IMR-90 (cell line): ENCODE data around the gene DNAJC5G. TPM values are rescaled to one million over a fixed set of nuclear protein-coding genes. Genes with fewer than 3 reads are reported as not detected.

Experiments
- ATAC-seq: fragments of 200-7000 bp; cut with Tn5 transposase; 2 replicates; pipeline ENCODE4 v1.9.1; 2020; ENCODE audit warnings: low read depth, mild to moderate bottlenecking, moderate library complexity
- BruUV-seq: library from RNA; stranded (reverse); fragments of 400-500 nt; replicated peaks from 2 replicates; lab custom pipeline; 2021; lab: Mats Ljungman, UMichigan
- CTCF ChIA-PET: fragments of 300-600 bp; formaldehyde crosslinking; extraction: SDS; loops from one replicate; lab custom pipeline; 2021; ENCODE audit warnings: antibody characterized with exemption; lab: Yijun Ruan, JAX
- POLR2A ChIA-PET: fragments of 300-600 bp; sonication (Branson Sonifier 250); formaldehyde crosslinking; loops from one replicate; lab custom pipeline; 2022; ENCODE audit warnings: antibody characterized with exemption; ENCODE audit not compliant: unreplicated experiment; lab: Charles Lee
- DNase-seq: peaks from one replicate; pipeline ENCODE4 v3.0.0; 2013
- H2AFZ ChIP-seq: replicated peaks from 2 replicates; pipeline ENCODE3; 2013; ENCODE audit warnings: low read length, mild to moderate bottlenecking; ENCODE audit not compliant: poor library complexity
- H2AK5ac ChIP-seq: 2 replicates; pipeline ENCODE4 v1.6.1; 2013; ENCODE audit warnings: low read depth, low read length, inconsistent platforms
- H2AK9ac ChIP-seq: replicated peaks from 2 replicates; pipeline ENCODE3; 2013; ENCODE audit warnings: mild to moderate bottlenecking, low read depth, low read length, moderate library complexity; ENCODE audit not compliant: poor library complexity
- H2BK120ac ChIP-seq: 2 replicates; pipeline ENCODE4 v1.6.1; 2013; ENCODE audit warnings: low read depth, low read length, inconsistent platforms
- H2BK15ac ChIP-seq: 3 replicates; pipeline ENCODE4 v1.6.1; 2013; ENCODE audit warnings: low read depth, low read length, inconsistent platforms
- H2BK20ac ChIP-seq: 2 replicates; pipeline ENCODE4 v1.6.1; 2013; ENCODE audit warnings: low read depth, mild to moderate bottlenecking, inconsistent platforms, low read length, moderate library complexity
- H2BK5ac ChIP-seq: 2 replicates; pipeline ENCODE4 v1.6.1; 2013; ENCODE audit warnings: mild to moderate bottlenecking, low read depth, low read length, inconsistent platforms; ENCODE audit not compliant: poor library complexity, severe bottlenecking
- H3K14ac ChIP-seq: replicated peaks from 2 replicates; pipeline ENCODE4 v1.6.1; 2013; ENCODE audit warnings: low read depth, low read length, inconsistent platforms
- H3K18ac ChIP-seq: 2 replicates; pipeline ENCODE4 v1.6.1; 2013; ENCODE audit warnings: low read depth, low read length, control low read depth
- H3K23ac ChIP-seq: 2 replicates; pipeline ENCODE4 v1.6.1; 2013; ENCODE audit warnings: low read depth, low read length, inconsistent platforms
- H3K27ac ChIP-seq: 2 replicates; pipeline ENCODE4 v1.5.1; 2013; ENCODE audit warnings: mild to moderate bottlenecking, control low read depth, low read length; ENCODE audit not compliant: insufficient read depth
- H3K27me3 ChIP-seq: 2 replicates; pipeline ENCODE4 v1.6.1; 2013; ENCODE audit warnings: low read length; ENCODE audit not compliant: control insufficient read depth, insufficient read depth
- H3K36me3 ChIP-seq: 2 replicates; pipeline ENCODE4 v1.6.1; 2013; ENCODE audit warnings: low read length, mixed read lengths; ENCODE audit not compliant: control insufficient read depth, insufficient read depth
- H3K4ac ChIP-seq: 2 replicates; pipeline ENCODE4 v1.6.1; 2013; ENCODE audit warnings: low read depth, low read length, inconsistent platforms
- H3K4me1 ChIP-seq: 2 replicates; pipeline ENCODE4 v1.6.1; 2013; ENCODE audit warnings: low read length, mixed read lengths; ENCODE audit not compliant: control insufficient read depth, insufficient read depth
- H3K4me2 ChIP-seq: 2 replicates; pipeline ENCODE4 v1.6.1; 2013; ENCODE audit warnings: low read depth, mild to moderate bottlenecking, control low read depth, low read length, moderate library complexity
- H3K4me3 ChIP-seq: 2 replicates; pipeline ENCODE4 v1.5.1; 2013; ENCODE audit warnings: low read depth, mild to moderate bottlenecking, control low read depth, low read length, moderate library complexity; ENCODE audit not compliant: insufficient read depth
- H3K56ac ChIP-seq: 2 replicates; pipeline ENCODE4 v1.6.1; 2013; ENCODE audit warnings: low read length, inconsistent platforms; ENCODE audit not compliant: insufficient read depth; ENCODE audit errors: extremely low read depth
- H3K79me1 ChIP-seq, 2 experiments: 2 replicates each; pipeline ENCODE4 v1.6.1; 2013; ENCODE audit warnings: low read length in 2 of 2, inconsistent platforms in 1 of 2, low read depth in 1 of 2
- H3K9ac ChIP-seq: 2 replicates; pipeline ENCODE4 v1.6.1; 2013; ENCODE audit warnings: low read depth, low read length, control low read depth
- H3K9me1 ChIP-seq: 2 replicates; pipeline ENCODE4 v1.6.1; 2013; ENCODE audit warnings: low read length, inconsistent platforms; ENCODE audit not compliant: insufficient read depth
- H3K9me3 ChIP-seq: 2 replicates; pipeline ENCODE4 v1.6.1; 2013; ENCODE audit warnings: low read length; ENCODE audit not compliant: control insufficient read depth, insufficient read depth
- H4K20me1 ChIP-seq: 2 replicates; pipeline ENCODE4 v1.6.1; 2013; ENCODE audit warnings: low read length, inconsistent platforms; ENCODE audit not compliant: insufficient read depth
- H4K5ac ChIP-seq: 2 replicates; pipeline ENCODE4 v1.6.1; 2013; ENCODE audit warnings: mild to moderate bottlenecking, low read depth, low read length, control low read depth
- H4K8ac ChIP-seq, 2 experiments: 2 replicates each; pipeline ENCODE4 v1.6.1; 2013; ENCODE audit warnings: low read depth in 2 of 2, low read length in 2 of 2, control low read depth in 1 of 2, inconsistent platforms in 1 of 2
- H4K91ac ChIP-seq: 2 replicates; pipeline ENCODE4 v1.6.1; 2013; ENCODE audit warnings: low read depth, low read length, inconsistent platforms; ENCODE audit not compliant: insufficient read depth
- BHLHE40 ChIP-seq: fragments of 150-350 bp; IDR thresholded peaks from 2 replicates; pipeline ENCODE4 v1.6.1; 2016; ENCODE audit warnings: mild to moderate bottlenecking, low read depth, low read length
- CHD1 ChIP-seq: IDR thresholded peaks from 2 replicates; pipeline ENCODE4 v1.6.1; 2012; ENCODE audit warnings: low read depth, low read length, improper control_type of control experiment
- FOS ChIP-seq: fragments of 150-350 bp; IDR thresholded peaks from 2 replicates; pipeline ENCODE4 v1.6.1; 2016; ENCODE audit warnings: low read depth, low read length
- MXI1 ChIP-seq: IDR thresholded peaks from 2 replicates; pipeline ENCODE4 v1.6.1; 2012; ENCODE audit warnings: low read depth, mild to moderate bottlenecking, low read length, moderate library complexity, borderline replicate concordance
- RFX5 ChIP-seq: IDR thresholded peaks from 2 replicates; pipeline ENCODE4 v1.8.0; 2012; ENCODE audit warnings: low read depth, mild to moderate bottlenecking, low read length, moderate library complexity
- WGBS, 2 experiments: methylation state at CpG; one replicate each; pipeline versions ENCODE4 v1.1.5 to v1.1.7; 2013; ENCODE audit warnings: missing lambda C conversion rate in 2 of 2; ENCODE audit not compliant: insufficient read length in 1 of 2; ENCODE audit errors: extremely low coverage in 2 of 2; 5-methylcytosine and 5-hydroxymethylcytosine counted together
- dilution Hi-C: fragments of 300-500 bp; cut with HindIII; formaldehyde crosslinking; loops from one replicate; pipeline ENCODE4 v1.14.3; 2018; ENCODE audit warnings: low sequenced_read_pairs; ENCODE audit not compliant: unreplicated experiment
- in situ Hi-C: fragments of 300-500 bp; cut with MboI; formaldehyde crosslinking; loops from 3 replicates; pipeline ENCODE4 v1.14.3; 2019; ENCODE audit warnings: low sequenced_read_pairs, inconsistent platforms, mixed read lengths
- intact Hi-C: fragments of 100-400 bp; cut with micrococcal nuclease; formaldehyde crosslinking; loops from 2 replicates; pipeline ENCODE4 v1.10.0; 2022
- polyA plus RNA-seq, 3 experiments: library from polyadenylated mRNA; depleted of rRNA; stranded (reverse); fragments of >200 nt; gene quantifications; 2 replicates each; pipeline ENCODE4 v1.2.3, GENCODE V29; 2012; ENCODE audit warnings: low replicate concordance in 1 of 3
- total RNA-seq: library from RNA; depleted of rRNA; stranded (reverse); fragments of >200 nt; gene quantifications from 2 replicates; pipeline ENCODE4 v1.2.3, GENCODE V29; 2012
- TF ChIP-seq, protein P1 (sequence below): fragments of 150-350 bp; IDR thresholded peaks from 2 replicates; pipeline ENCODE4 v1.6.1; 2016; ENCODE audit warnings: low read depth, mild to moderate bottlenecking, low read length, moderate library complexity, borderline replicate concordance
- TF ChIP-seq, protein P2 (sequence below): conservative IDR thresholded peaks from 2 replicates; pipeline ENCODE4 v1.5.1; 2012; ENCODE audit warnings: mild to moderate bottlenecking, low read depth, low read length, improper control_type of control experiment

DNAJC5G gene
- total and polyA plus RNA-seq, 2 of the 4 experiments (the other 2 are of a cell fraction) = not detected

DNA sequence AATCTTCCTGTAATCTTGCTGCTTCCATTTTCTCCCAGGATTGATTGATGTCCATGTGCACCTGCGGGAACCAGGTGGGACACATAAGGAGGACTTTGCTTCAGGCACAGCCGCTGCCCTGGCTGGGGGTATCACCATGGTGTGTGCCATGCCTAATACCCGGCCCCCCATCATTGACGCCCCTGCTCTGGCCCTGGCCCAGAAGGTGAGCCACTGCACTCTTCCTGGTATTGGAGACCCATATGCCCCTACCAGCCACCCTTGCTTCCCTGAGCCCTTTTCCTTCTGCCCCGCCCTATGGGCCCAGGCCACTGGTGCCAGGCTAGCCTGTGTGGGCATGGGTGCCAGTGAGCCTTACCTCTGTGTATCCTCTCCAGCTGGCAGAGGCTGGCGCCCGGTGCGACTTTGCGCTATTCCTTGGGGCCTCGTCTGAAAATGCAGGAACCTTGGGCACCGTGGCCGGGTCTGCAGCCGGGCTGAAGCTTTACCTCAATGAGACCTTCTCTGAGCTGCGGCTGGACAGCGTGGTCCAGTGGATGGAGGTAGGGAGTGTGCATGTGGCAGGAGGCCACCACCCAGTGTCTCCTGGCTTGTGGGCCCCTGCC lies 37.8 kb upstream of the DNAJC5G start:
- H2BK120ac ChIP-seq = no peak overlapping the region
- H3K27ac ChIP-seq = no peak overlapping the region
- DNase-seq (no peak), ATAC-seq (no peak)
- H2AK5ac ChIP-seq = no peak overlapping the region
- no peak overlapping the region for H3K56ac ChIP-seq
- H3K27me3 ChIP-seq = no peaks in the 10 kb centered on the region
- no peaks in the 10 kb centered on the region for H3K9me3 ChIP-seq
- intact Hi-C loops (no loop called here), dilution Hi-C loops (no loop called here), in situ Hi-C loops (no loop called here)
- CTCF ChIA-PET = no interaction called here
- H3K9ac ChIP-seq = no peak overlapping the region
- no peak overlapping the region for H4K8ac ChIP-seq
- H2BK20ac ChIP-seq = no peak overlapping the region
- H3K79me1 ChIP-seq = no peaks in the 10 kb centered on the region; a peak in 1 of 4 replicates
- no peak overlapping the region for H3K4me3 ChIP-seq
- BruUV-seq = no TSS peak
- no peak overlapping the region for H3K23ac ChIP-seq
- no peak overlapping the region for H2AFZ ChIP-seq
- peaks cover 89% of the 10 kb centered on the region for H3K36me3 ChIP-seq
- TF ChIP-seq CHD1 (no peak), FOS (no peak), RFX5 (no peak), MXI1 (no peak), BHLHE40 (no peak)
- TF ChIP-seq, protein P1, sequence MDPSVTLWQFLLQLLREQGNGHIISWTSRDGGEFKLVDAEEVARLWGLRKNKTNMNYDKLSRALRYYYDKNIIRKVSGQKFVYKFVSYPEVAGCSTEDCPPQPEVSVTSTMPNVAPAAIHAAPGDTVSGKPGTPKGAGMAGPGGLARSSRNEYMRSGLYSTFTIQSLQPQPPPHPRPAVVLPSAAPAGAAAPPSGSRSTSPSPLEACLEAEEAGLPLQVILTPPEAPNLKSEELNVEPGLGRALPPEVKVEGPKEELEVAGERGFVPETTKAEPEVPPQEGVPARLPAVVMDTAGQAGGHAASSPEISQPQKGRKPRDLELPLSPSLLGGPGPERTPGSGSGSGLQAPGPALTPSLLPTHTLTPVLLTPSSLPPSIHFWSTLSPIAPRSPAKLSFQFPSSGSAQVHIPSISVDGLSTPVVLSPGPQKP = no peak
- TF ChIP-seq, protein P2, sequence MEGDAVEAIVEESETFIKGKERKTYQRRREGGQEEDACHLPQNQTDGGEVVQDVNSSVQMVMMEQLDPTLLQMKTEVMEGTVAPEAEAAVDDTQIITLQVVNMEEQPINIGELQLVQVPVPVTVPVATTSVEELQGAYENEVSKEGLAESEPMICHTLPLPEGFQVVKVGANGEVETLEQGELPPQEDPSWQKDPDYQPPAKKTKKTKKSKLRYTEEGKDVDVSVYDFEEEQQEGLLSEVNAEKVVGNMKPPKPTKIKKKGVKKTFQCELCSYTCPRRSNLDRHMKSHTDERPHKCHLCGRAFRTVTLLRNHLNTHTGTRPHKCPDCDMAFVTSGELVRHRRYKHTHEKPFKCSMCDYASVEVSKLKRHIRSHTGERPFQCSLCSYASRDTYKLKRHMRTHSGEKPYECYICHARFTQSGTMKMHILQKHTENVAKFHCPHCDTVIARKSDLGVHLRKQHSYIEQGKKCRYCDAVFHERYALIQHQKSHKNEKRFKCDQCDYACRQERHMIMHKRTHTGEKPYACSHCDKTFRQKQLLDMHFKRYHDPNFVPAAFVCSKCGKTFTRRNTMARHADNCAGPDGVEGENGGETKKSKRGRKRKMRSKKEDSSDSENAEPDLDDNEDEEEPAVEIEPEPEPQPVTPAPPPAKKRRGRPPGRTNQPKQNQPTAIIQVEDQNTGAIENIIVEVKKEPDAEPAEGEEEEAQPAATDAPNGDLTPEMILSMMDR = no peak
- H3K18ac ChIP-seq = no peak overlapping the region
- 100% methylated on average over 7 of the region's 15 CpGs; no CpG with 5 or more reads in 1 of the 2 experiments for WGBS, 2 experiments
- H2BK5ac ChIP-seq = no peak overlapping the region
- no peak overlapping the region for H3K14ac ChIP-seq
- no peak overlapping the region for H4K91ac ChIP-seq
- no peak overlapping the region for H4K5ac ChIP-seq
- no peaks in the 10 kb centered on the region for H3K4me1 ChIP-seq
- H2AK9ac ChIP-seq = no peak overlapping the region
- no peak overlapping the region for H3K4ac ChIP-seq
- H3K4me2 ChIP-seq = no peak overlapping the region
- no peak overlapping the region for H2BK15ac ChIP-seq
- no peaks in the 10 kb centered on the region for H3K9me1 ChIP-seq
- no peaks in the 10 kb centered on the region; the same call in 1 of the 2 replicates for H4K20me1 ChIP-seq
- POLR2A ChIA-PET = no interaction called here
